SK-N-MC (cell line): Measurements from ENCODE around the gene ANXA6.

Experiments
- EZH2 ChIP-seq: fragments of 200-600 bp; sonication (generic); IDR thresholded peaks from one replicate; pipeline ENCODE4 v1.6.1; 2017; ENCODE audit warnings: antibody characterized with exemption
- POLR2AphosphoS5 ChIP-seq: IDR thresholded peaks from 2 replicates; pipeline ENCODE4 v1.6.1; 2012; ENCODE audit warnings: mild to moderate bottlenecking, low read depth, low read length, borderline replicate concordance

- TF ChIP-seq POLR2AphosphoS5 (no peak), EZH2 (no peak)
These were observed 98.6 kb downstream of the ANXA6 start for GRCh38 chr5:151058891-151059489.
